Testis (tissue), 2 donors: Measurements from ENCODE around the gene STK24.

Experiments used
- POLR2A ChIP-seq: fragments of 450-650 bp; IDR thresholded peaks from one replicate; pipeline ENCODE4 v1.6.1; 2017; ENCODE audit warnings: antibody characterized with exemption, mild to moderate bottlenecking, moderate library complexity
- TF ChIP-seq, protein P1 (sequence below), 3 experiments: fragments of 450-650 bp in 2 of 3; fragments of 200-600 bp in 1 of 3; sonication (generic) in 1 of 3; IDR thresholded peaks; one replicate each; pipeline ENCODE4 v1.5.1; 2016 to 2019; ENCODE audit warnings: antibody characterized with exemption in 3 of 3, mild to moderate bottlenecking in 2 of 3, moderate library complexity in 1 of 3

DNA sequence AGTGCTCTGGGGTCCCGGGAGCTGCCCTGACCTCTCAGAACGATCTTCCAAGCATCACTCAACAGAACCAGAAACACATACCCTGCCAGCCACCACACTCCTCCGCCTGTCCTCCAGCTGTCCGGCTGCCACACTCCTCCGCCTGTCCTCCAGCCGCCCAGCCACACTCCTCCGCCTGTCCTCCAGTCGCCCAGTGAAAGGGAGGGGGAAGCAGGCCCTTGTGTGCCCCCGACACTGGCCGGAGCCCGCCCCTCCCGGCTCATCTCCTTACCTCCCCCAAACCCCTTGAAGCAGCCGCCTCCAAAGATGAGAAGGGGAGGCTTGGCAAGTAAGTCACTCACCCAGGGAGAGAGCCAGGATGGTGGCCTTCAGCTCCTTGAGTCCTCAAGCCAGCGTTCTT lies 40.2 kb downstream of the STK24 start:
- TF ChIP-seq POLR2A: no peak
- TF ChIP-seq, protein P1, sequence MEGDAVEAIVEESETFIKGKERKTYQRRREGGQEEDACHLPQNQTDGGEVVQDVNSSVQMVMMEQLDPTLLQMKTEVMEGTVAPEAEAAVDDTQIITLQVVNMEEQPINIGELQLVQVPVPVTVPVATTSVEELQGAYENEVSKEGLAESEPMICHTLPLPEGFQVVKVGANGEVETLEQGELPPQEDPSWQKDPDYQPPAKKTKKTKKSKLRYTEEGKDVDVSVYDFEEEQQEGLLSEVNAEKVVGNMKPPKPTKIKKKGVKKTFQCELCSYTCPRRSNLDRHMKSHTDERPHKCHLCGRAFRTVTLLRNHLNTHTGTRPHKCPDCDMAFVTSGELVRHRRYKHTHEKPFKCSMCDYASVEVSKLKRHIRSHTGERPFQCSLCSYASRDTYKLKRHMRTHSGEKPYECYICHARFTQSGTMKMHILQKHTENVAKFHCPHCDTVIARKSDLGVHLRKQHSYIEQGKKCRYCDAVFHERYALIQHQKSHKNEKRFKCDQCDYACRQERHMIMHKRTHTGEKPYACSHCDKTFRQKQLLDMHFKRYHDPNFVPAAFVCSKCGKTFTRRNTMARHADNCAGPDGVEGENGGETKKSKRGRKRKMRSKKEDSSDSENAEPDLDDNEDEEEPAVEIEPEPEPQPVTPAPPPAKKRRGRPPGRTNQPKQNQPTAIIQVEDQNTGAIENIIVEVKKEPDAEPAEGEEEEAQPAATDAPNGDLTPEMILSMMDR (IDR thresholded peaks at IDR 0.05): no peak
